HG02588 (cell line): ENCODE data around the gene CAV1.

Experiments used
- ATAC-seq: cut with Tn5 transposase; IDR thresholded peaks from one replicate; pipeline ENCODE4 v1.9.1; 2021; ENCODE audit warnings: mild to moderate bottlenecking, moderate library complexity; ENCODE audit not compliant: unreplicated experiment

CAV1 gene

GRCh38 chr7:116610210-116610609, 85.4 kb downstream of the CAV1 start:
- ATAC-seq: no peak

- no peak for ATAC-seq
These were observed 85.9 kb downstream of the CAV1 start for GRCh38 chr7:116610721-116611120.
